HL-60 (cell line): ENCODE data around the gene BANF1.
A peak's percentile ranks its signal among the peaks of the same experiment; 100 is the strongest.
"Not testable (repeated sequence)": the region's sequence is repeated elsewhere in the genome, so short reads cannot be mapped to it uniquely, and the experiment has no call there.

ENCODE experiments used
- DNase-seq, 2 experiments: peaks; one replicate each; pipeline ENCODE4 v3.0.0-alpha.2; 2010 to 2020; ENCODE audit warnings: low read depth in 1 of 2, low spot score in 1 of 2
- H3K27ac ChIP-seq: fragments of 250-450 bp; sonication (Bioruptor Pico); replicated peaks from 2 replicates; pipeline ENCODE4 v1.5.1; 2020; ENCODE audit warnings: mild to moderate bottlenecking, moderate library complexity
- H3K27me3 ChIP-seq: fragments of 250-450 bp; sonication (Bioruptor Pico); 2 replicates; pipeline ENCODE4 v1.5.1; 2021; ENCODE audit warnings: mild to moderate bottlenecking, moderate library complexity; ENCODE audit not compliant: insufficient read depth, poor library complexity, severe bottlenecking
- H3K4me3 ChIP-seq: replicated peaks from 2 replicates; pipeline ENCODE4 v1.5.1; 2011; ENCODE audit warnings: mild to moderate bottlenecking, control low read depth, low read length; ENCODE audit not compliant: insufficient read depth
- CTCF ChIP-seq: IDR thresholded peaks from one replicate; pipeline ENCODE4 v1.5.1; 2011; ENCODE audit warnings: low read length, control low read depth, inconsistent platforms; ENCODE audit not compliant: insufficient read depth
- GABPA ChIP-seq: IDR thresholded peaks from 2 replicates; pipeline ENCODE4 v1.6.1; 2012; ENCODE audit warnings: low read depth
- POLR2AphosphoS5 ChIP-seq: IDR thresholded peaks from 2 replicates; pipeline ENCODE4 v1.6.1; 2012; ENCODE audit warnings: low read depth
- REST ChIP-seq: IDR thresholded peaks from 2 replicates; pipeline ENCODE4 v1.6.1; 2012; ENCODE audit warnings: low read depth; ENCODE audit not compliant: insufficient replicate concordance
- SPI1 ChIP-seq: IDR thresholded peaks from 2 replicates; pipeline ENCODE4 v1.6.1; 2012; ENCODE audit warnings: low read depth, mild to moderate bottlenecking, borderline replicate concordance

The BANF1 gene

GRCh38 chr11:66017321-66017720, 15.0 kb downstream of the BANF1 start:
- H3K4me3 ChIP-seq = no peak overlapping the region

GRCh38 chr11:66020212-66020611, 17.9 kb downstream of the BANF1 start:
- Histone ChIP-seq H3K27ac (no peak overlapping the region), H3K4me3 (no peak overlapping the region), H3K27me3 (peaks cover 5% of the 10 kb centered on the region)
- no peak for DNase-seq
- TF ChIP-seq POLR2AphosphoS5 (no peak), SPI1 (no peak), CTCF (no peak), GABPA (no peak), REST (no peak)

More at GRCh38 chr11:66017321-66017720, 15.0 kb downstream of the BANF1 start:
- DNase-seq = no peak
- Histone ChIP-seq H3K27ac (no peak overlapping the region), H3K27me3 (peaks cover under 1% of the 10 kb centered on the region)
- no peak for TF ChIP-seq SPI1

GRCh38 chr11:66020618-66021357, 18.5 kb downstream of the BANF1 start:
- TF ChIP-seq SPI1 (no peak), CTCF (no peak), GABPA (no peak), REST (no peak), POLR2AphosphoS5 (no peak)
- Histone ChIP-seq H3K27me3 (peaks cover 5% of the 10 kb centered on the region), H3K27ac (no peak overlapping the region), H3K4me3 (no peak overlapping the region)
- DNase-seq = peak in 1 of 2 experiments; percentile 67

GRCh38 chr11:66022401-66023185, 20.3 kb downstream of the BANF1 start:
- Histone ChIP-seq H3K27me3 (peaks cover 5% of the 10 kb centered on the region), H3K27ac (no peak overlapping the region), H3K4me3 (peak overlapping the region; percentile 23)
- peak in 1 of 2 experiments; percentile 58 for DNase-seq
- TF ChIP-seq REST = no peak
- no peak for TF ChIP-seq POLR2AphosphoS5
- TF ChIP-seq SPI1 = no peak
- peak; percentile 84 for TF ChIP-seq CTCF
- TF ChIP-seq GABPA = no peak

GRCh38 chr11:66023186-66023440, 20.8 kb downstream of the BANF1 start:
- DNase-seq, H3K27ac ChIP-seq, H3K4me3 ChIP-seq, H3K27me3 ChIP-seq: not testable (repeated sequence)
